GM12878 (cell line): Measurements from ENCODE around the gene DLK2. TPM values are rescaled to one million over a fixed set of nuclear protein-coding genes. Genes with fewer than 3 reads are reported as not detected.

Experiments used
- ATAC-seq: fragments of 200-7000 bp; cut with Tn5 transposase; 3 replicates; pipeline ENCODE4 v1.9.1; 2020; ENCODE audit warnings: mild to moderate bottlenecking, moderate library complexity
- BruUV-seq: library from RNA; stranded (reverse); fragments of 400-500 nt; replicated peaks from 2 replicates; lab custom pipeline; 2021; lab: Mats Ljungman, UMichigan
- CTCF ChIA-PET: fragments of 300-600 bp; sonication (Branson Sonifier 250); formaldehyde crosslinking; extraction: SDS; loops from one replicate; lab custom pipeline; 2021; ENCODE audit warnings: inconsistent platforms; lab: Yijun Ruan, JAX
- POLR2A ChIA-PET: fragments of 350-600 bp; formaldehyde crosslinking; extraction: SDS; loops from one replicate; lab custom pipeline; 2021; ENCODE audit warnings: inconsistent platforms; lab: Charles Lee
- RAD21 ChIA-PET: fragments of 300-600 bp; sonication (Branson Sonifier 250); formaldehyde crosslinking; loops from one replicate; lab custom pipeline; 2023; ENCODE audit warnings: antibody characterized with exemption; ENCODE audit not compliant: unreplicated experiment; lab: Charles Lee
- SMC1A ChIA-PET: fragments of 300-600 bp; sonication (Branson Sonifier 250); formaldehyde crosslinking; loops from one replicate; lab custom pipeline; 2023; ENCODE audit not compliant: unreplicated experiment, uncharacterized antibody; lab: Charles Lee
- DNase-seq: peaks from one replicate; pipeline ENCODE4 v3.0.0-alpha.2; 2011; ENCODE audit warnings: low read depth, low spot score
- FAIRE-seq: peaks from 3 replicates; lab custom pipeline; 2011; peaks lifted over from hg19 to GRCh38; lab: Jason Lieb, UNC
- H2AFZ ChIP-seq: 2 replicates; pipeline ENCODE4 v1.6.0; 2011; ENCODE audit warnings: low read depth, low read length, control low read depth; ENCODE audit not compliant: control insufficient read depth
- H3K27ac ChIP-seq: 2 replicates; pipeline ENCODE4 v1.5.1; 2011; ENCODE audit warnings: control low read depth; ENCODE audit not compliant: control insufficient read depth, insufficient read depth
- H3K27me3 ChIP-seq, 2 experiments: replicated peaks in 1 of 2; 2 replicates each; pipeline versions ENCODE4 v1.6.0 to v1.6.1; 2011; ENCODE audit warnings: low read length in 1 of 2; ENCODE audit not compliant: control insufficient read depth in 2 of 2, insufficient read depth in 2 of 2
- H3K36me3 ChIP-seq, 2 experiments: 2 replicates each; pipeline ENCODE4 v1.5.1; 2011; ENCODE audit warnings: low read length in 1 of 2; ENCODE audit not compliant: control insufficient read depth in 2 of 2, insufficient read depth in 2 of 2
- H3K4me1 ChIP-seq: 2 replicates; pipeline ENCODE4 v1.6.1; 2011; ENCODE audit warnings: mild to moderate bottlenecking, low read length, moderate library complexity, mixed read lengths; ENCODE audit not compliant: control insufficient read depth, insufficient read depth
- H3K4me2 ChIP-seq: 2 replicates; pipeline ENCODE4 v1.6.0; 2011; ENCODE audit warnings: control low read depth; ENCODE audit not compliant: control insufficient read depth, insufficient read depth
- H3K4me3 ChIP-seq: fragments of 200-600 bp; sonication (generic); 2 replicates; pipeline ENCODE4 v1.5.1; 2016
- H3K79me2 ChIP-seq: 2 replicates; pipeline ENCODE4 v1.6.0; 2011; ENCODE audit warnings: low read length; ENCODE audit not compliant: control insufficient read depth, insufficient read depth
- H3K9ac ChIP-seq: 2 replicates; pipeline ENCODE4 v1.8.0; 2011; ENCODE audit warnings: low read length, control low read depth, mixed read lengths; ENCODE audit not compliant: control insufficient read depth, insufficient read depth
- H3K9me3 ChIP-seq: replicated peaks from 3 replicates; pipeline ENCODE4 v1.5.1; 2011; ENCODE audit warnings: mild to moderate bottlenecking, low read length; ENCODE audit not compliant: control insufficient read depth, insufficient read depth
- H4K20me1 ChIP-seq: 2 replicates; pipeline ENCODE4 v1.6.0; 2011; ENCODE audit not compliant: control insufficient read depth, insufficient read depth
- ASH2L ChIP-seq: fragments of 300-600, 200-600 bp; sonication (generic); IDR thresholded peaks from 2 replicates; pipeline ENCODE4 v1.6.1; 2017; ENCODE audit warnings: low read depth, mild to moderate bottlenecking, borderline replicate concordance
- CHD4 ChIP-seq: fragments of 200-600 bp; sonication (generic); IDR thresholded peaks from 2 replicates; pipeline ENCODE4 v1.6.1; 2016; ENCODE audit warnings: mild to moderate bottlenecking
- CREB1 ChIP-seq: IDR thresholded peaks from 2 replicates; pipeline ENCODE4 v1.6.1; 2012; ENCODE audit warnings: low read depth, mild to moderate bottlenecking, inconsistent platforms
- EED ChIP-seq: sonication (generic); IDR thresholded peaks from 2 replicates; pipeline ENCODE4 v1.6.1; 2016; ENCODE audit warnings: antibody characterized with exemption, low read depth
- ESRRA ChIP-seq: IDR thresholded peaks from 2 replicates; pipeline ENCODE4 v1.6.1; 2012; ENCODE audit warnings: mild to moderate bottlenecking, low read length, improper control_type of control experiment
- HCFC1 ChIP-seq: fragments of 150-350 bp; IDR thresholded peaks from 2 replicates; pipeline ENCODE4 v1.6.1; 2014; ENCODE audit warnings: low read length
- MTA2 ChIP-seq: fragments of 450-650 bp; IDR thresholded peaks from 2 replicates; pipeline ENCODE4 v1.6.1; 2016; ENCODE audit warnings: low read depth, mild to moderate bottlenecking, moderate library complexity
- NBN ChIP-seq: fragments of 450-650 bp; IDR thresholded peaks from 2 replicates; pipeline ENCODE4 v1.6.1; 2016
- NR2C2 ChIP-seq: IDR thresholded peaks from 2 replicates; pipeline ENCODE4 v1.6.1; 2011; ENCODE audit warnings: borderline replicate concordance, low read depth; ENCODE audit not compliant: control insufficient read depth, insufficient read length
- POLR2A ChIP-seq: IDR thresholded peaks from 2 replicates; pipeline ENCODE4 v1.6.1; 2011; ENCODE audit warnings: low read depth, mild to moderate bottlenecking, low read length
- SPI1 ChIP-seq: IDR thresholded peaks from 2 replicates; pipeline ENCODE4 v1.6.1; 2011; ENCODE audit warnings: low read depth, mild to moderate bottlenecking, low read length, moderate library complexity, borderline replicate concordance; ENCODE audit not compliant: insufficient read depth
- TBL1XR1 ChIP-seq: IDR thresholded peaks from 2 replicates; pipeline ENCODE4 v1.6.1; 2012; ENCODE audit warnings: low read depth, low read length, improper control_type of control experiment
- ZNF217 ChIP-seq: fragments of 450-650 bp; IDR thresholded peaks from 2 replicates; pipeline ENCODE4 v1.6.1; 2017; ENCODE audit warnings: antibody characterized with exemption, mild to moderate bottlenecking
- ZNF384 ChIP-seq: IDR thresholded peaks from 2 replicates; pipeline ENCODE4 v1.6.1; 2012; ENCODE audit warnings: low read depth, mild to moderate bottlenecking, low read length, improper control_type of control experiment, borderline replicate concordance
- WGBS: methylation state at CpG from one replicate; pipeline ENCODE4 v1.1.6; 2016; ENCODE audit warnings: low lambda C conversion rate; ENCODE audit not compliant: insufficient replicate concordance, insufficient coverage; ENCODE audit errors: missing lambda C conversion rate; 5-methylcytosine and 5-hydroxymethylcytosine counted together
- in situ Hi-C: fragments of 300-500 bp; cut with MboI; formaldehyde crosslinking; loops from 9 replicates; pipeline ENCODE4 v1.14.3; 2018; ENCODE audit warnings: mixed read lengths
- intact Hi-C: fragments of 100-400 bp; cut with micrococcal nuclease; formaldehyde crosslinking; loops from one replicate; pipeline ENCODE4 v1.14.2; 2022; ENCODE audit not compliant: unreplicated experiment
- polyA plus RNA-seq, 11 experiments: library from polyadenylated mRNA; depleted of rRNA in 4 of 11; unstranded in 6 of 11; stranded (reverse) in 5 of 11; fragments of >200 nt; fragmentation: Nextera tagmentation in 4 of 11; fragmentation: Illumina TruSeq in 1 of 11; extraction: Ambion mirVana in 4 of 11; extraction: Trizol in 1 of 11; gene quantifications; 1 replicate in 1 of 11; 2 replicates in 10 of 11; pipeline versions ENCODE4 v1.2.1 to v1.2.3, GENCODE V29; 2011 to 2016; ENCODE audit warnings: inconsistent platforms in 2 of 11, missing spikeins in 2 of 11, low read depth in 1 of 11
- total RNA-seq, 4 experiments: library from RNA; depleted of rRNA in 3 of 4; stranded (reverse); fragments of >200 nt in 3 of 4; fragmentation: Illumina TruSeq in 1 of 4; extraction: Trizol in 1 of 4; gene quantifications; 2 replicates each; pipeline versions ENCODE4 v1.2.1 to v1.2.3, GENCODE V29; 2013 to 2021
- TF ChIP-seq, protein P1 (sequence below): fragments of 450-650 bp; IDR thresholded peaks from 2 replicates; pipeline ENCODE4 v1.6.1; 2018; ENCODE audit warnings: borderline replicate concordance, mild to moderate bottlenecking; ENCODE audit not compliant: partially characterized antibody
- TF ChIP-seq, protein P2 (sequence below): IDR thresholded peaks from 2 replicates; pipeline ENCODE4 v1.6.1; 2012; ENCODE audit warnings: improper control_type of control experiment, low read depth, low read length; ENCODE audit not compliant: insufficient replicate concordance

The DLK2 gene
- total and polyA plus RNA-seq, 10 of the 15 experiments (the other 5 are each of a cell fraction or from before 2014, with no cell fraction given) = 0.03 to 0.55 (median 0.38) TPM; not detected in 4

DNA sequence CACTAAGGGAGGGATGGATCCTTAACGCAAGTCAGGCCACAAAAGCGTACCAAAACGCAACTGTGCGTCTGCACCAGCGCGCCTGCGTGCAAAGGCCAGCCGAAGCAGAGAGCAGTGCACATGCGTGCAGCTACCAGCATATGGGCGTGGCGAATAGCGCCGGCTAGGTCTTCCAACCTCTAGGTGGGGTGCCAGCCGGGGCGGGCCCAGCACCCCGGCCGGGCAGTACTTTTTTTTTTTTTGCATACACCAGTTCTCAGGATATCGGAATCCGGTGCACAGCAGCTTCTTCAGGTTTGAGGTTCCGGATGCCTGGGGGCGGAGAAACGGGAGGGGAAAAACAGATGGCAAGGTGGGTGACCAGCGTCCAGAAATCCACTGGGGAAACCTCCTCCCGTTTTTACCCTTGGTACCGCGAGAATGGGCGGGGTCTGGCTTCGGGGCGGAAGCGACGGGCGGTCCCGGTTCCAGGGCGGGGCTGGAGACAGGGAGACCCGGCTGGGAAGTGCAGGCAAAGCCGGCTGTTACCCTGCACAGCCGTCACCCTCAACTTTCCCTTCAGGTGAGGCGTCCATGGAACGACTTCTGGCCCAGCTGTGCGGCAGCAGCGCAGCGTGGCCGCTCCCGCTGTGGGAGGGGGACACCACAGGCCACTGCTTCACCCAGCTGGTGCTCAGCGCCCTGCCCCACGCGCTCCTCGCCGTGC is 27.8 kb downstream of the DLK2 start, which contains the start of gene ABCC10:
Gene ABCC10, plus strand, starts transcription at position 136 of the 706 bp plus-strand sequence. Its CDS starts 438 bp downstream, at position 574.
- Histone ChIP-seq H3K9me3 (no peaks in the 10 kb centered on the region), H3K27me3 (no peaks in the 10 kb centered on the region), H3K4me2 (peak within 1 kb of the TSS; percentile 98), H3K4me3 (peak within 1 kb of the TSS; percentile 90), H4K20me1 (no peaks in the 10 kb centered on the region), H3K9ac (peak within 1 kb of the TSS; percentile 86), H3K36me3 (peaks cover 0 to 3% of the 10 kb centered on the region in 2 experiments; a peak in 3 of 4 replicates), H3K27ac (peak within 1 kb of the TSS; percentile 79), H3K4me1 (peaks cover 12% of the 10 kb centered on the region), H2AFZ (peak within 1 kb of the TSS; percentile 97), H3K79me2 (peaks cover 22% of the 10 kb centered on the region)
- in situ Hi-C loops (no loop called here), intact Hi-C loops (no loop called here)
- DNase-seq (peak; percentile 87), FAIRE-seq (peak; percentile 95), ATAC-seq (peak; percentile 96)
- WGBS = under 1% methylated on average over 49 of the region's 49 CpGs
- ChIA-PET POLR2A (interaction anchor here (0.6 to 1.6 kb wide), 6 partner anchors 8 to 57 kb away, joined by 3 to 4 read pairs (median 3); no protein-coding TSS in a partner anchor), CTCF (interaction anchor here (0.7 to 2.1 kb wide), 9 partner anchors 8 to 119 kb away, joined by 3 to 6 read pairs (median 4); partner anchors contain the start of gene CRIP3), RAD21 (interaction anchor here (0.7 to 1.9 kb wide), 6 partner anchors 32 to 89 kb away, joined by 3 to 6 read pairs (median 4); no protein-coding TSS in a partner anchor), SMC1A (interaction anchor here (0.7 to 1.4 kb wide), 6 partner anchors 34 to 1483 kb away, joined by 3 to 6 read pairs (median 3); no protein-coding TSS in a partner anchor)
- BruUV-seq = no TSS peak
- TF ChIP-seq ASH2L (no peak), EED (peak; percentile 56; the same call in 1 of the 2 replicates), ZNF217 (no peak), NBN (0 out of 2 replicates have a peak, but pooled peaks have one; percentile 63), TBL1XR1 (no peak), CREB1 (peak; percentile 91), MTA2 (no peak), ESRRA (no peak), NR2C2 (no peak), HCFC1 (peak; percentile 41; the same call in 1 of the 2 replicates), POLR2A (peak; percentile 88), ZNF384 (peak; percentile 87), CHD4 (no peak), SPI1 (0 out of 2 replicates have a peak, but pooled peaks have one; percentile 31)
- TF ChIP-seq, protein P1, sequence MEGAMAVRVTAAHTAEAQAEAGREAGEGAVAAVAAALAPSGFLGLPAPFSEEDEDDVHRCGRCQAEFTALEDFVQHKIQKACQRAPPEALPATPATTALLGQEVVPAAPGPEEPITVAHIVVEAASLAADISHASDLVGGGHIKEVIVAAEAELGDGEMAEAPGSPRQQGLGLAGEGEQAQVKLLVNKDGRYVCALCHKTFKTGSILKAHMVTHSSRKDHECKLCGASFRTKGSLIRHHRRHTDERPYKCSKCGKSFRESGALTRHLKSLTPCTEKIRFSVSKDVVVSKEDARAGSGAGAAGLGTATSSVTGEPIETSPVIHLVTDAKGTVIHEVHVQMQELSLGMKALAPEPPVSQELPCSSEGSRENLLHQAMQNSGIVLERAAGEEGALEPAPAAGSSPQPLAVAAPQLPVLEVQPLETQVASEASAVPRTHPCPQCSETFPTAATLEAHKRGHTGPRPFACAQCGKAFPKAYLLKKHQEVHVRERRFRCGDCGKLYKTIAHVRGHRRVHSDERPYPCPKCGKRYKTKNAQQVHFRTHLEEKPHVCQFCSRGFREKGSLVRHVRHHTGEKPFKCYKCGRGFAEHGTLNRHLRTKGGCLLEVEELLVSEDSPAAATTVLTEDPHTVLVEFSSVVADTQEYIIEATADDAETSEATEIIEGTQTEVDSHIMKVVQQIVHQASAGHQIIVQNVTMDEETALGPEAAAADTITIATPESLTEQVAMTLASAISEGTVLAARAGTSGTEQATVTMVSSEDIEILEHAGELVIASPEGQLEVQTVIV = peak; percentile 38
- TF ChIP-seq, protein P2, sequence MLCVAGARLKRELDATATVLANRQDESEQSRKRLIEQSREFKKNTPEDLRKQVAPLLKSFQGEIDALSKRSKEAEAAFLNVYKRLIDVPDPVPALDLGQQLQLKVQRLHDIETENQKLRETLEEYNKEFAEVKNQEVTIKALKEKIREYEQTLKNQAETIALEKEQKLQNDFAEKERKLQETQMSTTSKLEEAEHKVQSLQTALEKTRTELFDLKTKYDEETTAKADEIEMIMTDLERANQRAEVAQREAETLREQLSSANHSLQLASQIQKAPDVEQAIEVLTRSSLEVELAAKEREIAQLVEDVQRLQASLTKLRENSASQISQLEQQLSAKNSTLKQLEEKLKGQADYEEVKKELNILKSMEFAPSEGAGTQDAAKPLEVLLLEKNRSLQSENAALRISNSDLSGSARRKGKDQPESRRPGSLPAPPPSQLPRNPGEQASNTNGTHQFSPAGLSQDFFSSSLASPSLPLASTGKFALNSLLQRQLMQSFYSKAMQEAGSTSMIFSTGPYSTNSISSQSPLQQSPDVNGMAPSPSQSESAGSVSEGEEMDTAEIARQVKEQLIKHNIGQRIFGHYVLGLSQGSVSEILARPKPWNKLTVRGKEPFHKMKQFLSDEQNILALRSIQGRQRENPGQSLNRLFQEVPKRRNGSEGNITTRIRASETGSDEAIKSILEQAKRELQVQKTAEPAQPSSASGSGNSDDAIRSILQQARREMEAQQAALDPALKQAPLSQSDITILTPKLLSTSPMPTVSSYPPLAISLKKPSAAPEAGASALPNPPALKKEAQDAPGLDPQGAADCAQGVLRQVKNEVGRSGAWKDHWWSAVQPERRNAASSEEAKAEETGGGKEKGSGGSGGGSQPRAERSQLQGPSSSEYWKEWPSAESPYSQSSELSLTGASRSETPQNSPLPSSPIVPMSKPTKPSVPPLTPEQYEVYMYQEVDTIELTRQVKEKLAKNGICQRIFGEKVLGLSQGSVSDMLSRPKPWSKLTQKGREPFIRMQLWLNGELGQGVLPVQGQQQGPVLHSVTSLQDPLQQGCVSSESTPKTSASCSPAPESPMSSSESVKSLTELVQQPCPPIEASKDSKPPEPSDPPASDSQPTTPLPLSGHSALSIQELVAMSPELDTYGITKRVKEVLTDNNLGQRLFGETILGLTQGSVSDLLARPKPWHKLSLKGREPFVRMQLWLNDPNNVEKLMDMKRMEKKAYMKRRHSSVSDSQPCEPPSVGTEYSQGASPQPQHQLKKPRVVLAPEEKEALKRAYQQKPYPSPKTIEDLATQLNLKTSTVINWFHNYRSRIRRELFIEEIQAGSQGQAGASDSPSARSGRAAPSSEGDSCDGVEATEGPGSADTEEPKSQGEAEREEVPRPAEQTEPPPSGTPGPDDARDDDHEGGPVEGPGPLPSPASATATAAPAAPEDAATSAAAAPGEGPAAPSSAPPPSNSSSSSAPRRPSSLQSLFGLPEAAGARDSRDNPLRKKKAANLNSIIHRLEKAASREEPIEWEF = peak; percentile 55
